NOMO-1 treated with dmso at 0.1 percent for 144 hours (cell line): ENCODE data around the gene LRRK1.
A peak's percentile ranks its signal among the peaks of the same experiment; 100 is the strongest.

Experiments
- DNase-seq: peaks from one replicate; lab custom pipeline; 2025; ENCODE audit not compliant: unreplicated experiment; lab: John Stamatoyannopoulos, UW

LRRK1 gene

DNA sequence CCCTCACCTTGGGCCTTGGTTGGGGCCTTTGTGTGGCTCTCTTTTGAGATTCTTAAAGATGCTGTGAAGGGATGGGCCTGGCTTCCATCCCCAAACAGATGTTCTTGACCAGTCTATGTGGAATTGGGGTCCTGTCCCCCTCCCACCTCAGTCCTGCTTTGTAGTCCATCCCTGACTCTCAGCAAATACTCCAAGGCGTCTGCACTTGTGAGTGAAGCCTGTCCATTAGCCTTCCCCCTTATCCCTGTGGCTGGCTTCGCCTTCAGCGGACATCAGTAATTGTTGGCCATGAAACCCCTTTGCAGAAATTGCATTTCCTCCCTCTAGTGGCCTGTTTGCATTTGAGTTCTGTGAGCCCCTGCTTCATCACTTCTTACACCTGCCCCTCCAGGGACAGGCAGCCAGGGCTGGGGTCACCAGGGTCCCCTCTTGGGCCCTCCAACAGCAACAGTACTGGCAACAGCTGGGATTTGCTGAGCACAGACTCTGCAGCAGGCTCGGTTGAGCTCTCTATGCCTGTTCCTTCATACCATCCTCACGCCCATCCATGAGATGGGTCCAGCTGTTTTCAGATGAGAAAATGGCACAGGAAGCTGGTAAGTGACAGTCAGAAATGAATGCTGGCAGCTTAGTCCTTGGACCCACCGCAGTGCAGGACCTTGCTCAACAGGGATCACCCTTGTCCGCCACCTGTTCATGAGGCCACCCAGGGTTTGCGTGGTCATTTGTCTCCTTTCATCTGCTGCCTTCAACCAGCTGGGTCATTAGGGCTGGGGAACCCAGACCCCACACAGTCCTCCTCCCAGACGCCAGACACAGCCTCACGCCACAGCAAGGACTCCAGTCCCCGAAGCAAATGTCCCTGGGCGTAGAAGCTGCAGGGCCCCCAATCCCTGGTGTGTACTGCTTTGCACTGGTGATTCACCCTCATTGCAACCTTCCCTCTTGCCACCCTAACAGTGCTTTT lies 8.9 kb upstream of the LRRK1 start:
- DNase-seq = no peak

DNA sequence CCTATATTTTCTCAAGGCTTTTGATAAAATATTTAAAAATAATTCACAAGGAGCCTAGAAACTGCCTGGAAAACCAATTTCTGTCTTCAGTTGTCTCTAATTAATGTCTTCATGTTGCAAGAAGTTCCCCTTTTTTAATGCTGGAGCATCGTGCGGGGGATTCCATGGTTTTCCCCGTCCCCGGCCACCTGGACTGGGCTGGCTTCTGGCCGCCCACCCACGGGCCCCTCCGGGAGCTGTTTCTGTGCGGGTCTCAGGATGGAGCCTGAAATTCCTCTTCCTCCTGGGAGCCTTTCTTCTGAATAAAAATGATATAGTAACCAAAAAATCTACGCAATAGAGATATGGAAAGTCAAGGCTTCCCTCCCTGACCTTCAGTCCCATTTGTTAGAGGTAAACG lies 8.1 kb upstream of the LRRK1 start:
- DNase-seq = no peak

DNA sequence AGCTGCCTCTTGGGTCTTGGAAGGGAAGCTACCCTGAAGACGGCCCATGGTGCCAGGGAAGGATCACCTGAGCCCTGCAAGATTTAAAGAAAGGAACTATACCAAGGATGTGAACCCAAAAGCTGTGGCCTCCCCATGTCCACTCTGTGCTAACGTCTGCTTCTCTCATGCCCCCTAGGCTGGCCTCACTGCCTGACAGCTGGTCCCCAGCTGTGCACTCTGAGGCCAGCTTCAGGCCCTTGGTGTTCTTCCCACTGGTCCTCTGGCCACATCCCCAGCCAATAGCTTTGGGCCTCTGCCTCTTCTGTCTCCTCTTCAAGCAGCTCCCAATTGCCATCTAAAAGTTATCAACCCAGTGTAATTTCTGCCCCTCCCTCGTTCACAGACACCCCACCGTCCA lies 5.2 kb upstream of the LRRK1 start:
- DNase-seq = no peak

DNA sequence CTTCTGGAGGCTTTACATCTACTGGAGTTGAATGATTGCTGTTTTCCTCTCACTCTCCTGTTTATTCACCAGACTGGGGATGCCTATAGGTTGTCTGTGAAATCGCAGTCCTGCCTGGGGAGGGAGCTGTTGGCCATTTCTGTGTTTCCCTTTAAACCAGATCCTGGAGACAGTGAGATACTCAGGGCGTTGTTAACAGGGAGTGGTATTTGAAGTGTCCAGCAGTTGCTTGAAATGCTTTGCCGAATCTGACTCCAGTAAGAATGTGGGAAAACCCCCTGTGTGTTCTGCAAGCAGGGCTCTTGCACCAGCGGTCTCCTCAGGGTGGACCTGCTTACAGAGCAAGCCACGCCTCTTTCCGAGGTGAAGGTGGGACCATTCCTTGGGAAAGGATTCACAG lies 4.3 kb upstream of the LRRK1 start:
- no peak for DNase-seq

DNA sequence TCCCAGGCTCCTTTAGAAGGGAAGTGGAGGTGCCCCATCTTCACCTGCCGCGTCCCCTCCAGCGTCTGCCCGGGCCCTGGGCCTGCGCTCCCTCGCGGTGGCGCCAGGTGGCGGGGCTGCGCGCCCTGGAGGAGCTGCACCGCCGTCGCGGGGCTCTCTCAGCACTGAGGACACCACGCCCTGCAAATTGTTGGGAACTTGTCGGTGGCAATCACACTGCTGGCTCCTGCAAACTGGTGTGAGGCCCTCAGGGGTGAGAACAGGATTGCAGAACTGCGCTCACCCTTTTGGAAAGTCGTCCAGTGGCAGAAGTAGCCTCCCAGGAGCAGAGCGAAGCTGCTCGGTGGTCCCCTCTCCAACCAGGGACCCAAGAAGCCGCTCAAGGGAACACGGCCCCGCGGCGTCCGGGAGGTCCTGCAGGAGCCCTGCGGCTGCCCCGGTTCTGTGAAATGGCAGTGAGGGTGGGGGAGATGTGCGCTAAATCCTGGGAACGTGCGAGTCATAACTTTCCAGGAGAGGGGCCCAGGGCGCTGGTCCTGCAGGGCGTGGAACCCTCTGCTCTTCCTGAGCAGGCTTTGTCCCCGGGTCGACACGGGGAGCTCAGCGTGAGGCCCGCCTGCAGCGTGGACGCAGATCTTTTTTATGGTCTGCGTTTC lies 995 bp upstream of the LRRK1 start:
- DNase-seq = peak; percentile 78

DNA sequence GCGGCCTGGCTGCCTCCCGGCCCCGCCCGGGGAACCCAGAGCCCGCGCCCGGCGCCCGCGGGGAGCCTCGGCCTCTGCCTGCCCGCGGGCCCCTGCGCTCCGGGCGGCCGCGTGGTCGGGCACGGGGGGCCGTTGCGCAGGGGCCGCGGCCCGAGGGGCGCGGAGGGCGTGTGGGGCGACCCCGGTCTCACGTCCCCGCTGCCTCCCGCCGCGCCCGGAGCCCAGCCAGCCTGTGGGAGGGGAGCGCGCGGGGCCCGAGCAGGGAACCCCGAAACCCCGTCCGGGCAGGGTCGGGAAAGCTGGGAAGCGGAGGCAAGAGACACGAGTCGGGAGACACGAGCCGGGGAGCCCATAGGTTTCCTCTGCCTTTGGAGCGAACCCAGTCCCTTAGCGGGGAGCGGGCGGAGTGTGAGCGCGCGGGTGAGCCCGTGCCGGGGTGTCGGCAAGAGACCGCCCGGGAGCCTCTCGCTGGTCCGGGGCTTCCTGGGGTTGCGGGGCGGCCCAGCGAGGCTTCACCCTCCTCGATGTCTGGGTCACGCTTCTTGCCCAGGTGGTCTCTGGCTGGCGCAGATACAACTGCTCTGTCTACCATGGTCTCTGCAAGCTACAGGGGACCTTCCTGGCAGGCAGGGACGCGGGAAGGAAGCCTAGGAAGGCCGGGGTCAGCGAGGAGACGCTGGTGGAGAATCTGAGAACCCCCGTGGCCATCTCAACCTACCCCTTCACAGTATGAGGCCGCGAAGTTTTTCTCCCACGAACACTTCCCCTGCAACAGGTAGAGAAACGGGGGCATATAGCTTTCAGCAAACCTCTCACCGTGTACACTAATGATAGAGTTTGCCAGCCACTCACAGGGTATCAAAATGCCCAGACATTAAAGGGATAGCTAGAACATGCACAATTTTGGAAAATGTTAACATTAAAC lies 586 bp downstream of the LRRK1 start:
- no peak for DNase-seq

DNA sequence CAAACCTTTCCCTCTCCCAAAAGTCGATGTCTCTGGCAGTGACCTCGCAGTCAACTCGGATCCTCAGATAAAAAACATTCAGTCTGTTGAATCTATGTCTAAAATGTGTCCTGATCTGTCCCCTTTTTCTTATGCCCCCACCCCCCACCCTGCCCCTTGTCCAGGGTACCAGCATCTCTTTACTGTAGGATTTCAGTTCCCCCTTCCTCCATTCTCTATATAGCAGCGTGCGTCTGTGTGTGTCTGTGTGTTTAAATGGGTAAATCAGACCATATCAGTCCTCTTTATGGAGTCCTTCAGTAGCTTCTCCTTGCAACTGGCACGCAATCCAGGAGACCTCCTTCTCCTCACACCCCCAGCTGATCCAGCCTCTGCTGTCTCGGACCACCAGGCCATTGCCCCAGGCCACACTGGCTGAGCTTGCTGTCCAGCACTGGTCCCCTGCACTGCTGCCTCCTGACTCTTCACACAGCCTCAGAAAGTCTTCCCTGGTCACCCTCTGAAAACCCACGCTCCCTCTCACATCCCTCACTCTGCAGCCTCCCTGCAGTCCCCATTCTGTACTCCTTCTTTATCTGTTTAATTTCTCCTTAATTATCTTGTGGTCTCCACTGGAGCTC lies 1.5 kb downstream of the LRRK1 start:
- DNase-seq = no peak

DNA sequence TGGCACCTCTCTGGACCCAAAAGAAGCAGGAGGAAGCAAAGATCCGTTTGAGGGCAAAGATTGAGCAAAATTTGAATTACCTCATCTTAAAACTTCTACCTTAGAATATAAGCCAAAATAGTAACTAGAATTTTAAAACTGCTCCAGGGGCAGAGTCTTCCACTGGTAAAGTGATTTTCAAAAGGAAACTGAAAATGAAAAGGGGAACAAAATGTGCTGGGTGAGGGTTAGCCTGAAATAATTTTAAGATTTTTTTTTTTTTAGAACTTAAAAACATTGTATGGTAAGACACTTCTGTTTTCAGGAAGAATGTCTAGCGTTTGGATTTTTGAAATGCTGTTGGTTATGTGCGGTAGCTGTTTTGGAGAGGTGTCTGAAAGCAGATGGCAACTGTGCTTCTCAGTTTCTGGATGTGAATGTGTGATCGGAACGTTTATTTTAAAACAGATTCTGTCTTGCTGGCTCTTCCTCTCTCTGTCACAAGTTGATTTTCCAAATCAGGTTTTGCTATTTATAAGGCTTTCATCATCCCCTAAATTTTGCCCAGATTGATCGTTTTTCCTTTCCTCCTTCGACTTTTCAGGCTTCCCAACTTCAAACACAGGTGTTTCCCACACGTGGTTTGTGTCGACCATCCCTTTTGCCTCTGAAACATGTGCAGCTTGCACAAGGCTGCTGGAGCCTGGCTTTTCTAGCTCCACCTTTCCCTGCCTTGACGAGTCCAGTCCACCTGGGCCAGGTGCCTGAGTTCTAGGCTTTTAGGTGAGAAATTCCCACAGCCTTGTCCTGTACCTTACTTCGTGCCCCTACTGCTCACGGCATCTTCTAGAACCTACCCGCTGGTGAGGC lies 3.3 kb downstream of the LRRK1 start:
- DNase-seq = peak; percentile 80

DNA sequence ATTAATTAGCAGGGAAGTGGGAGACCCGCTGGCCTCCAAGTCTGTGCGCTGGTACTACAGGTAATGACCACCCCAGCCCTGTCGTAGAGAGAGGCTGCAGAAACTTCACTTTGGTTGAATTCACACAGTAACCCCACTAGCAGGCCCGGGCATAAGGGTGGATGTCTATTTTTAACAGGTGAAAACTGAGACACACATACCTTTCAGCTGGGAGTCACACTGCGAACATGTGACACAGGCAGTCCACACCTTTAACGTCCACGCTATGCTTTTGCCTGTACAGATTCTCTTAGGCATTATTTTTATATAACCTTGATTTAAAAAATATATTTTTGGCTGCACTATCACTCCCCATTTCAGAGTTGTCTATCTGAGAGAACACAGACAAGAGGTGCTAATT lies 3.9 kb downstream of the LRRK1 start:
- no peak for DNase-seq

DNA sequence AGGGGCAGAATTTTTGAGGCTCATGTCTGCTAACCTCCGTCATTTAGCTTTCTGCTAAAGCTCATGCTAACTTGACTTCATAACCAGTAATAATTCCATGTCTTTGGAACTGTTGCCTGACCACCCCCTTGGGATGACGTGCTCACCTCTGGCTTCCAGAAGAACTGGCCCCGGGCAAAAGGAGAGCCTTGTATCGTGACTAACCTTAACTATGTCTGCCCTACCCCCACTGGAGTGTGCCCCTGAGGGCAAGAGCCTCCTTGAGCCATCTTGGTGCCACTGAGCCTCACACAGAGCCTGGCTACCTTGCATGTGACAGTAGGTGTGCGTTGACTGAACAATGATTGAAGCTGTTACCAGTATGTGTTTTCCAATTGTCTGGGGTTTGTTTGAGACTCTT lies 4.7 kb downstream of the LRRK1 start:
- DNase-seq = no peak

DNA sequence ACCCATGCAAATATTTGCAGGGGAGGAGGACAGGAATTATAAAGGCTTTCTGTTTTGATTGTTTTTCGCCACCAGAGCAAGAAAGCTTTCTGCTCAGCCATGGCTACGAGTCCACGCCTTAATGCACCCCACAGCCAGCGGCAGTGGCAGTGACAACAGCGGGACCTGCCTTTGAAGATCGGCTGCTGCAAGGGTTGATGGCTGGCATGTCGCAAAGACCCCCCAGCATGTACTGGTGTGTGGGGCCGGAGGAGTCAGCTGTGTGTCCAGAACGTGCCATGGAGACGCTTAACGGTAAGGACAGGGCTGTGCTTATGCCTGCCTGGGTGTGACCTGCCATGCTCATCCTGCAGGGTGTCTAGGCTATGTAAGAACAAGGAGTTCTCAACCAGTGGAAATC lies 5.3 kb downstream of the LRRK1 start:
- no peak for DNase-seq

DNA sequence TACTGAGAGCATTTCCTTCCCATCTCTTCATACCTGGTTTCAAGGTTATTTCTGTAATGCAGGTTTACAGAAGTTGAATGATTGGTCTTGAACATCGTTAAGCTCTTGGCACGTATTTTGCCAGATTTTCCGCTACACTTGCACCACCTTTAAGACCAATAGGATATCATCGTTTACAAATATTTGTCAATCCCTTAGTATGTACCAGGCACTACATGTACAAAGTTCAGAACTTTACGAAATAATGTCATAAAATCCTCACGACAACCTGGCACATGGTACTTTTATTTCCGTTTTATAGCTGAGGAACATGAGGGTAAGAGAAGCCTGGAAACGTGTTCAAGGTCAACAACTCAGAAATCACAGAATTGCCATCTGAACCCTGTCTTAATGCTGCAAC lies 6.3 kb downstream of the LRRK1 start:
- DNase-seq = no peak

DNA sequence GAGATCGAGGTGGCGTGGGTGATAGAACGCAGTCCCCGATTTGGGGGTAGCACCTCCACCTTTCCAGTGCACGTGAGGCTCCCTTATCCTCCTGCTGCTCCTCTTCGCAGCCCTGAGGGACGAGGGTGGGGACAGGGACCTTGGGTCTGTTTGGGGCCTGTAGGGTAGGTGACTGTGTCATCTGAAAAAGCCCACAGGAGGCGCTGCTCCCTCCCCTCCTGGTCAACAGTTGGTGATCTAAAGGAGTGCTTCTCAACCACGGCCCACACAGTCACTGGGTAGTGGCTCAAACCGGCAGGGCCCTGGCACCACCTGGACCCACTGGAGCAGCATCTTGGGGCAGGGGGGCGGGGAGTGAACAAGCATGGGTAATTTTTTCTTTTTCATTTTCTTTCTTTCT lies 7.1 kb downstream of the LRRK1 start:
- no peak for DNase-seq

DNA sequence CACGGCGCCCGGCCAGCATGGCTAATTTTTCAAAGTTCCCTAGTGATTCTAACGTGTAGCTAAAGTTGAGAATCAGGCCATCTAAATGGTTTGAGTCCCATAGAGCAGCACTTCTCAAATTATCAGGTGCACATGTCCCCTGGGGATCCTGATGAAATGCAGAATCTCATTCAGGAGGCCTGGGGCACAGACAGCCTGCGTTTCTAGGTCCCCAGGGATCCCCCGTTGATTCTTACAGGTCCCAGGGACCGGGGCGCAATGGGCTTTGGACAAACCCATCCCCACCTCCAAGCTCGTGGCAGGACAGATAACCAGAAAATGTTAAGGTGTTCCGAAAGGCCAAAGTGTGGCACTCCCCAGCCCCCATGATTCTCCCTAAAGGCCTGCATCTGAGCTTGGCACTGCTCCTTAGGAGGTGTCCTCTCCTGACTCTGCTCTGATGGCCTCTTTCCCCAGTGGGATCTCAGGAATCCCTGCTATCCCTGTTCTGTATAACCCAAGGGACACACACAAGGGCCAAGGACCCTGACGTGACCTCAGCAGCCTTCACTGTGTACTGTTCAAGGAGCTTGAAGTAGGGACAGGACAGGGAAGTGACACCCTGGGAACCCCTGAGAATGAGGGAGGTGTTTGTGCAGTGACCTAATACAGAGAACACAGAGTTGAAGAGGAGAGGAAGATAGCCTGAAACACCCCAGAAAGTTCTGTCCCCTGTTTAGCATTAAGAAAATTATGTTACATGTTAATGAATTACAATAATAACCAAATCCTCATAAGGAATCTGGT lies 8.0 kb downstream of the LRRK1 start:
- DNase-seq = no peak

DNA sequence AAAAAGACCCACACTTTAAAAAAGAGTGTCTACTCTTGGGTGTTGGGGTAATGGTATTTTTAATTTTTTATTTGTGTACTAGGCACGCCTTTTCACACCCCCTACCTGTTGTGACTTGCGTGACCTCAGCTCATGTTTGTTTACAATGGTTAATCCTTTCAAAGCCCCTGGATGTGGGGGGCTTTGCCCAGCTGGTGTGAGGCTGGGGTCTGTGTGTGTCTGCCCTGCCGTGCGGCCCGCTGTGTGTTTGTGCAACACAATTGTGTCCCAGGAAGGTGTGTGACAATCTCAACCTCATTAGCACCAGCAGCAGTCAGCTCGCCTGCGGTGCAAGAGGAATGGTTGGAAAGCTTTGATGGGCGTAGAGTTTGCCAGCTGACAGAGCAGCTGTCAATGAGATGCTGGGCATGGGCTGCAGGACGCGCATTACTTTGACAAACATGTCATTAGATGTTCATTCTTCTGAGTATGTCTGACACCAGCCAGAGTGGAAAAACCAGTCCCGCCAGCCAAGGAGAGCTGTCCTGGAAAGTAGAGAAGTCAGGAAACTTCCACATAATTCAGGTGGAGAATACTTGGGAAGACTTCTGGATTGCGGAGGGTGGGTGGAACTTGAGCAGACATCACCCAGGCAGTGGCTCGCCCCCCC lies 9.6 kb downstream of the LRRK1 start:
- DNase-seq = no peak

DNA sequence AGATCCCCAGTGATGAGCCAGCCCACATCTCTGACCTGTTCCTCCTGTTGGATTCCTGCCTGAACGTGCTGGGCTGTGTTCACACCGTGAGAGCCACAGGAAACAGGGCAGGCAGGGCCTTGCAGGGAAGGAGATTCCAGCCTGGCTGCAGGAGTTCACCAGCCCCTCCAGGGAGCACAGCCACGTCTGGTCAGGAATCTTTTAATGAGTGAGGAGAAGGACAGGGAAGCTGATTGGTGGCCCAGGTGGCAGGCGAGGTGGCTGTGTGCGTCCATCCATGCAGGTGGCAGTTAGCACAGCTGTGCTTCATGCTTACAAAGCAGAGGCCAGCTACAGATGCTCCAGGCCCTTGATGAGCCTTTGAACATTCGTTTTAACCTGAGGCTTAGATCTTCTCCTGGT lies 10.5 kb downstream of the LRRK1 start:
- no peak for DNase-seq

DNA sequence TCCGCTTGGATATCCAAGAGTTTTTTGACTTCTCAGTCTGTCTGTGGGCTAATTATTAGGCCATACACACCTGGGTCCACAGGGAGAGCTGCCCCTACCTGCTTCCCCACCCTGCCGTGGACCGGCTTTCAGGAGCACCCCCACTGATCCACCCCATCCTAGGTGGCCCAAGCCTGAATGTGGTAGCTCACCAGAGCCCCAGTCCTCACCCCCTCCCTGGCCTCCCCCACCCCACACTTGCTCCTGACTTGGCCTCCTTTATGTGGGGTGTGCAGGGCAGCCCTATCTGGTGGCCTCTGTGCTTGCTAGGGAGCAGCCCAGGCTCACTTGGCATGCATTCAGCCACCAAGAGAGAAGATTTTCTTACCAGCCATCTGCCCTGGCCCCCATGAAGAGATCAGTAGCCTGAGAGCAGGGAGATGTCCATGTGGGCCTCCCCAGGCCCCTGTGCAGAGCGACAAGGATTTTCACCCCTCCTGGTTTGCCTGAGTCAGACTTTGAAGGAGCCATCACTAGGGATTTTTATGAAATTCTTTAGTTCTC lies 11.2 kb downstream of the LRRK1 start:
- DNase-seq = no peak

DNA sequence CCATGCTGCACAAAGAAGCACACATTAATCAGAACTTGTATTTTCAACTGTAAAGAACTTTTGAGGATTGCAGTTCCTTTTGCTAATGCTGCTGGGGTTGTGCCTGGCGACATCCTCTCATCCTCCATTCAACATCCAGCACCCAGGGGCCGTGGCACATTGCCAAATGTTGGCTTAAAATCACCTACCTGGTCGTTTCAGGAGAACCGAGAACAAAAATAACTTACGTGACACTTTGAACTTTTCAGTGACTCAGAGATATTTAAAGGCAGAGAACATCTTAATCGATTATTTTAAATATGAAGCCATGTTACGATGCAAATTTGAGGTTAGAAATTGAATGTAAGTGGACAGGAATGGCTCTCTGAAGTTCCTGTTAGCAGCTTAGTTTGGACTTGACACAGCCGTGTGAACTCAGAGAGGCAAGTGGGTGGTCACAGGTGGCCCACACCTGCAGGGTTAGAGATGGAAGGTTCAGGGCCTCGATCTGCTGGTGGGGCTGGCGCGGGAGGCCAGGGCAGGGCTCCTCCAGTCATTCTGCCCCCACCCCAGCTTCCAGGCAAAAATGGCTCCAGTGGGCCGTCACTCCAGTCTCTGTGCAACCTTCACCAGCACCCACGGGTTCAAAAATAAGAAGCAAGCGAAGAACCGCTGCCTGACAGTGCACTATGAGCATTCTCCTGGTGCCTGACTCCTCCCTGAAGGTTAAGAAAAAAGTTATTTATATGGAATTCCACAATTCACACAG lies 12.2 kb downstream of the LRRK1 start:
- DNase-seq = no peak
